IPS DF 4.7 (cell line): ENCODE data around the gene TMED1.

Experiments
- DNase-seq: peaks from one replicate; pipeline ENCODE4 v3.0.0-alpha.2; 2013; ENCODE audit warnings: low spot score; ENCODE audit errors: extremely low read depth

TMED1 gene

DNA sequence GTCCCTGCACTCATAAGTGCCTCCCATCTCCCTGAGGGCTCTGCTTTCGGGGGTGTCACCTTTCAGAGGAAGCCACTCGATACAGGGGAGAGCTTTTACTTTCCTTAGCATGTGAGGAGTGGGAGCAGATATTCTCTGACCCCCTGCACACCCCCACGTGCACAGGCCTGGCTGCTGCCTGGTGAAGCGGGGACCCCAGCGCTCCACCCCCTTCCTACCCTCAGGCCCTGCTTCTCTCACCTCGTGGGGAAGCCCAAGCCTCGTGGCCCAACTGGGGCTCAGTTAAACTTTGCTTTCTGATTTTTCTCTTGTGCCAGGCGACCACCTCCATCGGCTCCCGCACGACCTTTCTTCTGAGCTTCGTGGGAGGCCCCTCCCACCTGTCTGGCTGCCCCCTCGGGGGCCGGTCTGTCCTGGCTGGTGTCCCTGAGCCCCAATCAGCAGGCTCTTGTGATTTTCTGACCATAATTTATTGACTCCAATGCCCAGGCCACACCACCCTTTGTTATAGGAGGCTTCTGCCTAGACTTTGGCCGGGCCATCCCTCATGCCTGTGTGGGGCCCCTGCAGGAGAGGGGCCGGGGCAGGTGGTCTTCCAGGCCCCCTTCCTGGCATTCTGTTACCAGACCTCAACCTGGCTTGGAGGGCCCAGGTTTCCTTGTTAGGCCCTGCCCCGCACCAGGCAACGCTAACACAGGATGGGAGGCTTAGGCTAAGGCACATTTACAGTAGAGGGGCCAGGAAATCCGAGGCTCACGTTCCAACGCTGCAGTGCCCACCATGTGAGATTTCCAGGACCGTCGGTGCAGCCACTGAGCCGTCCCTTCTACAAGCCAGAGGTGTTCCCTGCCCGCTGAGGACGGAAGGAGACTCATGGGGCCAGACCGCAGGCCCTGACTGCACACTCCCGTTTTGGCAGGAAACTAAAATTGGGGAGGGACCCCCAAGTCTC is 3.7 kb downstream of the TMED1 start:
- no peak for DNase-seq

DNA sequence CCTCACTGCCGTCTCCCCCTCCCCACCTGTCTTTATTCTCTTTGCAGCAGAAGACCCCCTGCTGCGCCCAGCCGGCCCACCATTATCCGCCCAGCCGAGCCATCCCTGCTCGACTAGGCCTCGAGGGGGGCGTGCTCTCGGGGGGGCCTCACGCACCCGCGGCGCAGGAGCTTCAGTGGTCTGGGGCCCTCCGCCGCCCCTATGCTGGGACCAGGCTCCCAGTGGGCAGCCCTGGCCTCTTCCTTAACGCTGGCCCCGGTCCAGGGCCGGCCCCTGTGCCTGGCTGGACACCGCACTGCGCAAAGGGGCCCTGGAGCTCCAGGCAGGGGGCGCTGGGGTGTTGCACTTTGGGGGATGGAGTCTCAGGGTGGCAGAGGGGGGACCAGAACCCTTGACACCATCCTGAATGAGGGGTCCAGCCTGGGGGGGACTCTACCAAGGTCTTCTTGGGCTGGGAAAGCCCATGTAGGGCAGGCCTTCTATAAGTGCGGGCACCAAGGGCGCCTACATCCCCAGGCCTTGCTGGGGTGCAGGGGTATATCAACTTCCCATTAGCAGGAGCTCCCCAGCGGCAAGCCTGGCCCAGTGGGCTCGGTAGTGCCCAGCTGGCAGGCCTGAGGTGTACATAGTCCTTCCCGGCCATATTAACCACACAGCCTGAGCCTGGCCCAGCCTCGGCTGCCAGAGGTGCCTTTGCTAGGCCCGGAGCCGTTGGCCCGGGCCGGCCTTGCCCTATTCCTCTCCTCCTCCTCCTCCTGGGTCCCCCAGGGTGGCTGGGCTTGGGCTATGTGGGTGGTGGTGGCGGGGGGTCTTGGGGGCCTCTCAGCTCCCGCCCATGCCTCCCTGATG is 4.9 kb downstream of the TMED1 start:
- no peak for DNase-seq

DNA sequence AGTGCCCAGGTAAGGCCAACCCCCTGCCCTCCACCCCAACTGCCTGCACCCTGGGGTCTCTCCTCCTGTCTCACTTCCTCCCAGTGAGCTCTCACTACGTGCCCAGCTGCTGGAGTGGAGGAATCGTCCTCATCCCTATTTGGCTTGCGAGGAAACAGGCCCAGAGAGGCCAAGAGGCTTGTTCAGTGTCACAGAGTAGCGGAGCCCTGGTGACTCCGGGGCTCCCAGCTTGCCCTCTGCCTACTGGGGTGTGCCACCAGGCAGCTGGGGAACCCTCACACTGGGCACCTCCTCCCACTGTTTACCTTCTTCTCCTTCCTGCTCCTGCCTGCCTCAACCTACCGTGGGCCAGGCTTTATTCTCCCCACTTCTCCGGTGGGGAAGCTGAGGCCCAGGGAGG is 5.6 kb downstream of the TMED1 start:
- no peak for DNase-seq

DNA sequence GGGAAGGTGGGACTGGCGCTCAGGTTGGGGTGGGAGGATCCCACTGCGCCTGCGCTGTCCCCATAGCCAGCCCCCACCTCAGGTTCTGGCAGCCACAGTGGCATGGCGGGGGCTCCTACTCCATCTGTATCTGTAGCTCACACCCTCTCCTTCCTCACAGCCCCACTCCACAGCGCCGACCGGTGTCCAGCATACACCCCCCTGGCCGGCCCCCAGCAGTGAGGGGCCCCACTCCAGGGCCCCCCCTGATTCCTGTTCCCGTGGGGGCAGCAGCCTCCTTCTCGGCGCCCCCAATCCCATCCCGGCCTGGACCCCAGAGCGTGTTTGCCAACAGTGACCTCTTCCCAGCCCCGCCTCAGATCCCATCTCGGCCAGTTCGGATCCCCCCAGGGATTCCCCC is 6.0 kb downstream of the TMED1 start:
- no peak for DNase-seq

DNA sequence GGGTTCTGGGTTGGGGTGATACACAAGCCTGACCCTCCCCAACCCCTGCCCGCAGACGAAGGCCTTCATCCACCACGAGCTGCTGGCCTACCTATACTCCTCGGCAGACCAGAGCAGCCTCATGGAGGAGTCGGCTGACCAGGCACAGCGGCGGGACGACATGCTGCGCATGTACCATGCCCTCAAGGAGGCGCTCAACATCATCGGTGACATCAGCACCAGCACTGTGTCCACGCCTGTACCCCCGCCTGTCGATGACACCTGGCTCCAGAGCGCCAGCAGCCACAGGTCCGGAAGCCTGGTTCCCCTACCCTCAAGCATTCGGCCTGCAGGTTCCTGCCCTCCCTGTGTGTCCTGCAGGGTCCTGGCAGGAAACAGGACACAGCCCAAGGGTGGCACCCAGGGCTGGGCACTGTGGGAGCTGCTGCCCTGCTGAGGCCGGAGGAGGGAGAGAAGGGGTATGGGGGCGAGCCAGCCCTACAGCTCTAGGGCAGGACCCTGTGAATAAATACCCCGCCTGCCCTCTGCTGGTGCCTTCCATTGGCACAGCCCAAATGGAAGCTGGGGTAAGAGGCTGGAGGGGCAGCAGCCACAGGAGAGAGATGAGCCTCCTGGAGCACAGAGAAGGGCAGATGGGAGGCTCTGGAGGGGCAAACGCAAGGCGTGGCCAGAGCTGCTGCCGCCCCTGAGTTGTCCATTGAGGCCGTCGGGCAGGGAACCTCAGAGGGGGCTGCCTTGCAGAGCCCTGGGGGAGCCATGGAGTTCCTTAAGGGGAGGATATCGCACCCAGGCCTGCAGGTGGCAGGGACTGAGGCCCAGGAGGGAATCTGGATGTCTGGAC is 6.8 kb downstream of the TMED1 start:
- DNase-seq = no peak

DNA sequence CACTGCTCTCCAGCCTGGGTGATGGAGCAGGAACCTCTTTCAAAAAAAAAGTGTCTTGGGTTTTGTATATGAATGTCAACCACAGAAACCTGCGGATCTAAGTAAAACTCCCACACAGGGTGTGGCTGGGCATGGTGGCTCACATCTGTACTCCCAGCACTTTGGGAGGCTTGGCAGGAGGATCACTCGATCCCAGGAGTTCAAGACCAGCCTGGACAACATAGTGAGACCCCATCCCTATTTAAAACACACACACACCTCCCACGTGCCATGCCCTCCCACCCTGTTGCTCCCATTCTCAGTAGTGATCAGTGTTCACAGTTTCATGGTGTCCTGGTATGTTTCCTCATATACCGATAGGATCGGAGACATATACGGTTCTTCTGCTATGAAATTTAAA is 9.2 kb downstream of the TMED1 start:
- no peak for DNase-seq

DNA sequence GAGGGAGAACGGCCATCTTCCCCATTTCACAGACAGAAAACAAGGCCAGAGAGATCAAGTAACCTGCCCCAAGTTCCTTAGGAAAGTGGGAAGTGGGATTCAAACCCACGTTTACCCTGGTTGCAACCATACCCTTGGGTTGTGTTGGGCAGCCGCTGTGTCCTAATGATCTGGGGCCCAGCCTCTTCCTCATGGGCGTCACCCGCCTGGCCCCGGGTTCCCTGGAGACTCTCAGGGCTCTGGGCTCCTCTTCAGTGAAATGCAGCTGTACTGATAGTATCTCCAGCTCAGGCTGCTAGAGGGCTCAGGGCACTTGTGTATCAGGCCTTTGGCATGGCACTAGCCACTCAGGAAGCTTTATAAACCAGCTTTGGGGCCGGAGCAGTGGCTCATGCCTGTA is 9.8 kb downstream of the TMED1 start:
- no peak for DNase-seq

DNA sequence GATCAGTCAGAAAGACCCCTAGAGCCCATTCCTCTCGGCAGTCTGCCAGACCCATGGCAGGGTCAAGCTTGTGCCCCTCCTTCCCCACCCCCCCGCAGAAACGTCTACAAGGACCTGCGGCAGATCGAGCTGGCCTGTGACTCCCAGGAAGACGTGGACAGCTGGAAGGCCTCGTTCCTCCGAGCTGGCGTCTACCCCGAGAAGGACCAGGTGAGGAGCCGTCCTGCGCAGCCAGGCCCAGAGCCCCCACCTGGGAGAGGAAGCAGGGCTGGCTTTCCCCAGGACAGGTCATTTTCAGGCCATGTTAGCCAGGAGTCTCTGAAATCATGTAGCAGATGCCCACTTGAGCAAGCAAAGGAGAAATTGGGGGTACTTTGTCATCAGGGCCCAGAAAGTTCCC is 12.3 kb downstream of the TMED1 start:
- no peak for DNase-seq

DNA sequence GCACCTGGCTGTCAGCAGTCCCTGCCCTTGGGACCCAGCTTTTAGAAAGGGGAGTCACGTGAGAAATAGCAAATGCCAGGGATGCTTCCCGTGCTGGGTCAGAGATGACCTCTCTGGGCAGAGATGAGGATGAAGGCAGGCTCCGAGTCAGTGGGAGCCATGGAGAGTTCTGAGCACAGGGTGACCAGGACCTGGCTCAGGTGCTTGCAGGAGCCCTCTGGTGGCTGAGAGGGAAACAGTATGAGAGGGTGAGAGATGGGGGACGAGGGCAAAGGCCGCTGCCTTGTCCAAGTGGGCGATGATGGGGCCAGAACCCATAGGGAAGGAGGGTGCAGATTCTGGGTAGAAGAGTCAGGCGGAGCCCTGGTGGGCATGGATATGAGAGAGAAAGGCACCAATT is 15.8 kb downstream of the TMED1 start:
- DNase-seq = no peak

DNA sequence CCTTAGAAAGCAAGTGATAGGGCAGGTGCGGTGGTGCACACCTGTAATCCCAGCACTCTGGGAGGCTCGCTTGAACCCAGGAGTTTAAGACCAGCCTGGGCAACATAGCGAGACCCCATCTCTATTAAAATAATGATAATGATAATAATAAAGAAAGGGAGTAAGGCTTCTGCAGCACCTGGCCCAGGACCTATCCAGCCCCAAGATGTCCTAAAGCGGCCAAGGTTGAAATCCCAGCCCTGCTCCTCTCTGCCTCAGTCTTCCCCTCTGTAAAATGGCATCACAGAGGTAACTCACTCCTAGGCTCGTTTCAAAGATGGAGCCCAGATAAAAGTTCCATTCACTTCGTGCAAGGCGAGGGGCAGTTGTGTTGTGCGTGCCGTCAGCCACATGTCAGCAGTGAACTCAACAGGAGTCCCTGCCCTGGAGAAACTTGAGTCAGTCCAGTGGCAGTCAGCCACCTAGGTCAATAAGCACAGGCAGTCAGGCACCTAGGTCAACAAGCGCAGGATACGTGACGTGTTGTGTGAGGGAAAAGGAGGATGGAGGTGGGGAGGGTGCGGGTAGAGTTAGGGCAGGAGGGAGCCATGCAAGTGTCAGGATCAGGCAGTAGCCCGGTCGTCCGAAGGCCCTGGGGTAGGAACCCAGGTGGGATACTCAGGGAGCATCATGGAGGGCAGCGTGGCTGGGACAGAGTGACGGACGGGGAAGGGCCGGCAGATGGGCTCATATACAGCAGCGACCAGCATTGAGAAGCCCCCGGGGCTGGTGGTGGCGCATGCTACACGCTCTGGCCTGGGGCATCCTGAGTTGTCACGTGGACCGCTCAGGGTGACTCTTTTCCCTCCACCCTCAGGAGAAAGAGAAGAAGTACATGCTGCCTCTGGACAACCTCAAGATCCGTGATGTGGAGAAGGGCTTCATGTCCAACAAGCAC is 16.6 kb downstream of the TMED1 start:
- no peak for DNase-seq

DNA sequence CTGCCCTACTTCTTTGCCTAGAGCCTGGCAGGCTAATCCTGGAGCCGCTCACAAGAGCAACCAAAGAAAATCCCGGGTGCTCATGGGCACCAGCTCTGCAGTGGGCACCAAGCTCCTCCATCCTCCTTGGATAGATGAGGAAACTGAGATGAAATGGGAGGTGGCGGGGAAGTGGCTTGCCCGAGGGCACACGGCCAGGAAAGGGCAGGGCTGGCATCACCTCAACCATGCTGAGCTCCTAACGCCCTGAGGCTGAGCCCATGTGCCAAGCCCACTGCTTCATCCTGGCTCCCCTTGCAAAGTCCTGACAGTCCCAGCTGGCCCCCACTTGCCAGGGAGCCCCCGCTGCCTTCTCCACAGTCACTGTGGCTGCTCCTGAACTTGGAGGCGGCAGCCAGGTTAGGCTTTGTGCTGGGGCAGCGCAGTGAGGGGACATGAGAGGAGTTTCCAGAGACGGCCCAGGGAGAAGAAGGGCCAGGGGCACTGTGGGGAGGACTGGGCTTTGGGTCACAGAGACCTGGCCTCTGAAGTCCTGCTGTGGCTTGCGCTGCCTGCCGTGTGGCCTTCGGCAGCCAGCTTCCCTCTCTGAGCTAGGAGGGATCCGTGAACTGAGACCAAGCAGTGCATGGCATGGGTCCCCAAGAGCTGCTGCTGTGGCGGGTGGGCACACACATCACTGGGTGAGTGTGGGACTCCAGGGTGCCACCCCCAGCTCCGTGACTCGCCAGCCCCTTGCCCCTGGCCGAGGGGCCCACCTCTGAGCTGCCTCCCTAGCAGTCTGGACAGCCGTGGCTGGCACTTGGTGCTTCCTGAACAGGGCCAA is 17.5 kb downstream of the TMED1 start:
- no peak for DNase-seq

DNA sequence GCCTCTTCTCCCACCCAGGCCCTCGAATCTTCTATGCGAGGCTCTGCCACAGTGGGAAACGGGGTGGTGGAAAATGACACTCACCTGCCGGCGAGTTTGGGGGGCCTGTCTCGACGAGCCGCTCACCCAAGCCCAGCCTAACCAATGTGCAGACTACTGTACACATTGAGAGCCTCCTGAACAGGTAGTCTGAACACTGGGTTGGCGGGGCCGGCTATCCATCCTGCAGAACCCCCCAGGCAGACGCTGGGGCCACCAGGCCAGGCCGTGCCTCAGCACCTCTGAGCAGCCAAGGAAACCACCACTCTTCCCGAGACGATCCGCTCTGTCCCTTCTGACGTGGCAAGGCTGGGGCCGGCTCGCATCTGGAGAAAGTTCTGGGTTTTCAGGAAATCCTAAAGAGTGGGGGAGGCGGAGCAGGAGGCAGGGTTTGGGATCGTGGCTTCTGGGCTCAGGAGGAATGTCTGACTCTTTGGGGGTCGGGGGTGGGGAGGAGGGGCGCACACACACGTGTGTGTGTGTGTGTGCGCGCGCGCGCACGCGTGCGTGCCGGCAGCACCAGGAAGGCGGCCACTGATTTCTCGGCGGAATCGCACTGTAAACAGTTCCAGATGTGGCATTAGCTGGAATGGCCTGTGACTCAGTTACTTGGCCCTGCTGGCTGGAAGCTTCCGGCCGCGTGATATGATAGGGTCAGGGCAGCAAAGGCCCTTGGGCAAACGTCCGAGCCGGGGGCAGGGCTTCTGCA is 18.5 kb downstream of the TMED1 start:
- DNase-seq = no peak

DNA sequence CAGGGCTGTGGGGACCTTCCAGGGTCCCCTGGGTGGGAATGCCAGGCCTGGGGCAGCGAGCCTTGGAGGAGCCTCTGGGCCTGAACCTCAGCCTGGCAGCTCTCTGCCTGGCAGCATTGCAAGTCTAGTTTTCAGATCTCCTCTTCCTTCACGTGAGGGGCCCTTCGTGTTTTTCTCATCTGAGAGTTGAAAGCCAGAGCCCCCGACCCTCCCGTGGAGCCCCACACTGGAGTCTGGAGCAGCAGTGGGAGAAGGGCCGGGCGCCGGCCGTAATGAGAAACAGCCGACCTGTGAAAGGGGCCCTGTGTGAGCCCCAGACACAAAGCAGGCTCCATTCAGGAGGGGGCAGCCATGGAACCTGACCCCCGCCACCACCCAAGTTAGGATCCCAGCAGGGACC is 19.3 kb downstream of the TMED1 start:
- no peak for DNase-seq

DNA sequence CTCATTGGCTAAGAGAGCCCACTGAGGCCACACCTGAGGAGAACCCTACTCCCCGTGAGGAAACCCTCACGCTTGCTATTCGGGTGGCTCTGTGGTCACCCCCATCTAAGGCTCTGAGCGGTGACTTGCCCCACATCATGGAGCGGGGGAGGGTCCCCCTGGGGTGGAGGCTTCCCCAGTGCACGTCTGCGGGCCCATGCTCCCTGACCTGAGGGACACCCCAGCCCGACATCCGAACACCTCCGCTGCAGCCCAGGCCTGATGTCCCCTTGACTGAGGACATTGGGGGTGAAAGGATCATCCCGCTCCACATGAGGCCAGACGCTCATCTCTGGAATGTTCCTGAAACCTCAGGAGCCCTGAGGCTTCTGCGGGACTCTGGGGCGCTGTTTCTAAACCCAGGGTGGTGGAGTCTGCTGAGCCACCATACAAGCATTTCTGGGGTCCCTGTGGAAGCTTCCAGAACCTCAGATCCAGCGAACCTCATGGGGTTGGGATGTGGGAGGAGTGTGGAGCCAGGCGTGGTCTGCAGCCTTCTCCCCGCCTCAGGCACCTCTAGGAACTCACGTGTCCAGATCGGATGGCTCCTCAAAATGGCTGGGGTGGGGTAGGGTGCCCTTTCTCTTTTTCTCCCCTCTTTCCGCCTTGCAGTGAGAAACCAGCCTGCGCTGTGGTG is 19.9 kb downstream of the TMED1 start:
- no peak for DNase-seq

DNA sequence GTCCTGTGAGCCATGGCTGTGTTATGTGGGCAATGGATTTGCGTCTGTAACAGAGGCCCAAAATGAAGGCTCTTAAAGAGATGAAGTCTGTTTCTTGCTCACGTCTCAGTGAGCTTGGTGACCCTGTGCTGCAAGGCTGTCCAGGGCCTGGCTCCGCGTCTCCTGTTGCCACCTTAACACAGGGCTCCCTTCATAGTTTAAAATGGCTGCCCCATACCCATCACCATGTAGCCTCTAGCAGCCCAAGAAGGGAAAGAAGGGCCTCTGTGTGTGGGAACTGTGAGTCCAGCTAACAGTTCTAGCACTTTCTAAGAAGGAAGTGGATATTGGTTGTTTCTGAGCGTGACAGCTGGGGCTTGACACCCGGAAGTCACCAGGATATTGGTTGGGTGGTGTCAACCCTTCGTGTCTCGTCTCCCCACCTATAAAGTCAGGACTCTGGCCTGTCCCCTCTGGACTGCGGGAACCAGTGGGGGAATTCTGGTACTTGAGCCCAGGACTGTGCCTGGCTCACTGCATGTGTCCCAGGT is 20.9 kb downstream of the TMED1 start:
- DNase-seq = no peak

DNA sequence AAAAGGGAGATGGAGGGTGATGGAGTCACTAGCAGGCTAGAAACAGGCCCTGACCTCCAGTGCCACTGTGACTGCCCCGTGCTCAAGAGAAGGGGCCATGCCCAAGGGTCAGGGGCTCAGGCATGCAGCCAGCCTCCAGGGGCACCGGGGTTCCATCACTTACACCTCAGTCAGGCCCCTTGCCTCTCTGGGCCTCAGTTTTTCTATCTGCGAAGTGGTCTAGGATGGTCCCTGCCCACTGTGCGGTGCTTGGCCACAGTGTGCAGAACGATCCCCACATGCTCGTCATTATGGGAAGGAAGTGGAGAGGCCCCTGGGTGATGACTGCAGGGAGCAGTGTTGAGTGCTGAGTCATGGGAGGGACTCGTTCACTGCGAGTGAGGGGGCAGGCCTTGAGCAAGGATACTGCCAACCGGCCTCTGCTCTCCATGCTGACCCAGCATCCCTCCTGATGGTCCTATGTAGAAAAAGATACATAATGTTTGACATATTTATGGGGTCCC is 23.1 kb downstream of the TMED1 start:
- no peak for DNase-seq

DNA sequence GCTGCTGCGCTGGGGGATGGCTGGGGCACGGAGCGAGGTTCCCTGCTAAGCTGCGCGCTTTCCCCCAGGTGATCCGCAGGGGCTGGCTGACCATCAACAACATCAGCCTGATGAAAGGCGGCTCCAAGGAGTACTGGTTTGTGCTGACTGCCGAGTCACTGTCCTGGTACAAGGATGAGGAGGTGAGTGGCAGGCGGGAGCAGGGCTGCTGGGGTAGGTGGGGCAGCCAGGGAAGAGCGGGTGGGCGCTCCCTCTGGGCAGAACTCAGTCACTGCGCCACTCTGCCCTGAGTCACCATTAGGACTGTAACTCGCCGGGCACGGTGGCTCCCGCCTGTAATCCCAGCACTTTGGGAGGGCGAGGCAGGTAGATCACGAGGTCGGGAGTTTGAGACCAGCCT is 23.8 kb downstream of the TMED1 start:
- no peak for DNase-seq
